SU-DHL-6 (cell line): ENCODE measurements around the gene ACE.

Experiments used
- H2AFZ ChIP-seq: fragments of 200-600 bp; sonication (generic); 2 replicates; pipeline ENCODE4 v1.6.1; 2014; ENCODE audit warnings: low read depth, mild to moderate bottlenecking, moderate library complexity, mixed read lengths, antibody characterized with exemption, low read length; ENCODE audit not compliant: severe bottlenecking
- H3F3A ChIP-seq: fragments of 200-600 bp; shearing (Covaris generic); 2 replicates; pipeline ENCODE4 v1.6.0; 2016; ENCODE audit warnings: antibody characterized with exemption, mild to moderate bottlenecking; ENCODE audit not compliant: insufficient read depth
- H3K27ac ChIP-seq: fragments of 200-600 bp; sonication (generic); 2 replicates; pipeline ENCODE4 v1.5.1; 2016; ENCODE audit warnings: low read depth, mild to moderate bottlenecking, low read length, moderate library complexity, mixed read lengths
- H3K27me3 ChIP-seq: fragments of 200-600 bp; sonication (generic), shearing (Covaris generic); 2 replicates; pipeline ENCODE4 v1.6.0; 2014; ENCODE audit warnings: mild to moderate bottlenecking, low read length
- H3K36me3 ChIP-seq: fragments of 200-600 bp; sonication (generic); 2 replicates; pipeline ENCODE4 v1.6.1; 2014; ENCODE audit warnings: mild to moderate bottlenecking, low read length, mixed read lengths
- H3K4me2 ChIP-seq: fragments of 300-600, 200-600 bp; shearing (Covaris generic), sonication (generic); 2 replicates; pipeline ENCODE4 v1.6.0; 2014; ENCODE audit warnings: low read length, low read depth, mild to moderate bottlenecking; ENCODE audit not compliant: poor library complexity, severe bottlenecking
- H3K4me3 ChIP-seq: fragments of 200-600 bp; sonication (generic); 2 replicates; pipeline ENCODE4 v1.5.1; 2014; ENCODE audit warnings: antibody characterized with exemption, low read length, mild to moderate bottlenecking, mixed read lengths; ENCODE audit not compliant: insufficient read depth, poor library complexity, severe bottlenecking
- H3K79me2 ChIP-seq: fragments of 200-600 bp; sonication (generic); 2 replicates; pipeline ENCODE4 v1.6.1; 2014; ENCODE audit warnings: mild to moderate bottlenecking, low read length, moderate library complexity; ENCODE audit not compliant: insufficient read depth
- H3K9ac ChIP-seq: fragments of 200-600 bp; sonication (generic); 2 replicates; pipeline ENCODE4 v1.7.0; 2014; ENCODE audit warnings: mild to moderate bottlenecking, low read length
- H3K9me2 ChIP-seq: fragments of 200-600 bp; sonication (generic); replicated peaks from 2 replicates; pipeline ENCODE4 v1.6.1; 2014; ENCODE audit warnings: low read length; ENCODE audit not compliant: insufficient read depth
- H3K9me3 ChIP-seq: fragments of 200-600 bp; sonication (generic); 2 replicates; pipeline ENCODE4 v1.6.1; 2014; ENCODE audit warnings: low read length, mixed read lengths; ENCODE audit not compliant: insufficient read depth
- H4K20me1 ChIP-seq: fragments of 200-600 bp; sonication (generic); 2 replicates; pipeline ENCODE4 v1.6.1; 2014; ENCODE audit warnings: low read depth, mild to moderate bottlenecking, antibody characterized with exemption, low read length, moderate library complexity, mixed read lengths
- CTCF ChIP-seq: fragments of 200-600 bp; sonication (generic); IDR thresholded peaks from one replicate; pipeline ENCODE4 v1.5.1; 2017; ENCODE audit warnings: antibody characterized with exemption, mild to moderate bottlenecking, low read length, moderate library complexity; ENCODE audit not compliant: insufficient read depth, poor library complexity, severe bottlenecking
- EZH2phosphoT487 ChIP-seq: fragments of 200-600 bp; sonication (generic), shearing (Covaris generic); conservative IDR thresholded peaks from 2 replicates; pipeline ENCODE4 v1.6.1; 2018; ENCODE audit warnings: mild to moderate bottlenecking, antibody characterized with exemption, low read length, moderate library complexity, mixed read lengths

Gene ACE

GRCh38 chr17:63519972-63520882, 43.4 kb downstream of the ACE start:
- Histone ChIP-seq H4K20me1 (no peaks in the 10 kb centered on the region), H3K27me3 (no peaks in the 10 kb centered on the region; the same call in 1 of the 2 replicates), H3K27ac (no peak overlapping the region), H3K36me3 (no peaks in the 10 kb centered on the region), H3K4me2 (no peak overlapping the region), H3K9me3 (no peaks in the 10 kb centered on the region), H3K4me3 (no peak overlapping the region), H3K9ac (no peak overlapping the region), H3K79me2 (no peaks in the 10 kb centered on the region), H3F3A (no peaks in the 10 kb centered on the region), H2AFZ (no peak overlapping the region), H3K9me2 (no peaks in the 10 kb centered on the region)
- TF ChIP-seq CTCF (no peak), EZH2phosphoT487 (no peak)

GRCh38 chr17:63523253-63523855, 46.5 kb downstream of the ACE start, which contains the start of gene KCNH6:
Gene KCNH6, plus strand, starts transcription at chr17:63523358. Its CDS starts 56 bp downstream, at chr17:63523414.
- Histone ChIP-seq H3K27ac (no peak within 1 kb of the TSS), H2AFZ (no peak within 1 kb of the TSS), H3F3A (no peaks in the 10 kb centered on the region), H3K36me3 (no peaks in the 10 kb centered on the region), H3K9ac (no peak within 1 kb of the TSS), H4K20me1 (no peaks in the 10 kb centered on the region), H3K79me2 (no peaks in the 10 kb centered on the region), H3K27me3 (no peaks in the 10 kb centered on the region; the same call in 1 of the 2 replicates), H3K9me2 (no peaks in the 10 kb centered on the region), H3K4me2 (no peak within 1 kb of the TSS), H3K4me3 (no peak within 1 kb of the TSS), H3K9me3 (no peaks in the 10 kb centered on the region)
- no peak for TF ChIP-seq EZH2phosphoT487
- no peak for TF ChIP-seq CTCF

- Histone ChIP-seq H3K4me3 (no peak overlapping the region), H3K79me2 (no peaks in the 10 kb centered on the region), H3K9ac (no peak overlapping the region), H3K27ac (no peak overlapping the region), H3K36me3 (no peaks in the 10 kb centered on the region), H3K9me3 (no peaks in the 10 kb centered on the region), H3K9me2 (no peaks in the 10 kb centered on the region), H2AFZ (no peak overlapping the region), H3K27me3 (no peaks in the 10 kb centered on the region; the same call in 1 of the 2 replicates), H3F3A (no peaks in the 10 kb centered on the region), H4K20me1 (no peaks in the 10 kb centered on the region), H3K4me2 (no peak overlapping the region)
- TF ChIP-seq CTCF (no peak), EZH2phosphoT487 (no peak)
Measured at GRCh38 chr17:63524051-63524450, 47.2 kb downstream of the ACE start.
